ENCODE data around the gene NPRL2. TPM values are rescaled to one million over a fixed set of nuclear protein-coding genes. Genes with fewer than 3 reads are reported as not detected.

Gene NPRL2
- total and polyA plus RNA-seq, 12 donors: 13.0 to 29.8 (median 16.3) TPM

- H3K36me3 ChIP-seq: peaks cover 0 to 60% (median 23%) of the 10 kb centered on the region in 9 donors
- 34 to 37% methylated on average over 5 of the region's 5 CpGs for WGBS, 2 donors
- no peaks in the 10 kb centered on the region for H3K9me3 ChIP-seq
- intact Hi-C loops (cut with DNase I): loop anchor here in 1 of 10 donors (5.0 kb wide), 1 partner anchor 256 kb away; the partner anchor contains the start of gene CISH
- DNase-seq (peak in 1 of 2 donors; percentile 61), ATAC-seq (peak in 7 of 8 donors; percentile 4 to 36 (median 17))
- TF ChIP-seq CTCF (IDR thresholded peaks at IDR 0.05): no peak
- H3K27ac ChIP-seq: peak overlapping the region in 8 of 10 donors; percentile 13 to 97 (median 50)
- peaks cover 30 to 61% (median 46%) of the 10 kb centered on the region in 9 donors for H3K4me1 ChIP-seq
- peak overlapping the region in 9 of 10 donors; percentile 20 to 100 (median 90) for H3K4me3 ChIP-seq
- no peaks in the 10 kb centered on the region for H3K27me3 ChIP-seq
Measured at GRCh38 chr3:50356553-50356952, 6.0 kb upstream of the NPRL2 start.

DNA sequence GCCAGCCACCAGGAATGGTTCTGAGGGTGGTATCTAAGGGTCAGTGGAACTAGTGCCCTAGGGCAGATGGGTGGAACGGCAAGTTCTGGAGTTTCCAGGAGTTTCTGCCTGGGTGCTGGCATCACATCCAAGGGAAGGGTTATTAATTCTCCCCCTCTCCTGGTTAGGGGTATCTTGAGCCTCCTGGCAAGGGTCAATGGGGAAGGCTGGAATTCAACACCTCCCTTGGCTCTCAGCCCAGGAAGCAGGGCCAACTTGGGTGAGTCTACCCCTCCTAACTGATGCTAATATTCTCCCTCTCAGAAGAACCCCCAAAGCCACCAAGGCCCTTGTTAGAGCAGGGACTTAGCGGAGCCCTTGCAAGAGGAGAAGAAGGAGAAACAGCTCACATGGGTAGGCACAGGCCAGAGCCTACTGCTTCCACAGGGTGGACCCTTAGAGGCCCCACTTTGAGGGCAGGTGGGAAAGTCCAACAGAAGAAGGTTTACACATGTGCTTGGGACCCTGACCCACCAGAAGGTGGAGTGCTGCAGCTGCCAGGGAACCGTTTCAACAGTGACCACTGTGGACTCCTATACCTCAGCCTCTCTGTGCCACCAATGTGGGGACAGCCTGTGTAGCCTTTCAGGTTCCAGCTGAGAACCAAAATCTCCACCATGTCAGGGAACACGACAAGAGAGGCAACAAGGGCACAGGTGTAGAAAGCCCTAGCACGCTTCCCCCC, 5.4 kb upstream of the NPRL2 start:
- intact Hi-C loops (cut with DNase I): loop anchor here in 1 of 10 donors (5.0 kb wide), 1 partner anchor 256 kb away; the partner anchor contains the start of gene CISH
- peak overlapping the region in 8 of 10 donors; percentile 20 to 98 (median 90) for H3K4me3 ChIP-seq

GRCh38 chr3:50354850-50355249, 4.3 kb upstream of the NPRL2 start:
- H3K4me3 ChIP-seq: no peak overlapping the region
- WGBS, 2 donors: 87 to 94% methylated on average over 7 of the region's 7 CpGs
- TF ChIP-seq CTCF (IDR thresholded peaks at IDR 0.05): no peak
- peaks cover 38 to 72% (median 59%) of the 10 kb centered on the region in 9 donors for H3K4me1 ChIP-seq
- intact Hi-C loops (cut with DNase I): loop anchor here in 3 of 10 donors (5.0 kb wide), 2 partner anchors 187 to 257 kb away; partner anchors contain the start of gene CISH (in 2 of the 3)
- H3K27ac ChIP-seq: peak overlapping the region in 1 of 10 donors; percentile 11
- no peaks in the 10 kb centered on the region for H3K9me3 ChIP-seq
- DNase-seq: no peak
- ATAC-seq: no peak
- peaks cover 0 to 60% (median 23%) of the 10 kb centered on the region in 9 donors for H3K36me3 ChIP-seq
- H3K27me3 ChIP-seq: no peaks in the 10 kb centered on the region

More for the DNA sequence above, 5.4 kb upstream of the NPRL2 start:
- Histone ChIP-seq H3K4me1 (peaks cover 35 to 67% (median 52%) of the 10 kb centered on the region in 9 donors), H3K27me3 (no peaks in the 10 kb centered on the region), H3K27ac (peak overlapping the region in 7 of 10 donors; percentile 31 to 97 (median 49)), H3K36me3 (peaks cover 0 to 60% (median 23%) of the 10 kb centered on the region in 9 donors), H3K9me3 (no peaks in the 10 kb centered on the region)
- 48 to 54% methylated on average over 5 of the region's 5 CpGs for WGBS, 2 donors
- no peak for TF ChIP-seq CTCF (IDR thresholded peaks at IDR 0.05)
- ATAC-seq (no peak), DNase-seq (no peak)

- ATAC-seq (no peak), DNase-seq (no peak)
- Histone ChIP-seq H3K4me3 (no peak overlapping the region), H3K27me3 (no peaks in the 10 kb centered on the region), H3K9me3 (no peaks in the 10 kb centered on the region), H3K4me1 (peaks cover 42 to 75% (median 65%) of the 10 kb centered on the region in 9 donors), H3K36me3 (peaks cover 0 to 60% (median 23%) of the 10 kb centered on the region in 9 donors), H3K27ac (no peak overlapping the region)
- intact Hi-C loops (cut with DNase I): loop anchor here in 2 of 10 donors (5.0 kb wide), 2 partner anchors 188 to 258 kb away; partner anchors contain the start of gene CISH (in 1 of the 2)
- 73 to 74% methylated on average over 5 of the region's 5 CpGs for WGBS, 2 donors
- TF ChIP-seq CTCF (IDR thresholded peaks at IDR 0.05): no peak
Measured at GRCh38 chr3:50354186-50354764, 3.7 kb upstream of the NPRL2 start.
